ENCODE data around the gene SCT.
A peak's percentile ranks its signal among the peaks of the same experiment; 100 is the strongest.

SCT gene

DNA sequence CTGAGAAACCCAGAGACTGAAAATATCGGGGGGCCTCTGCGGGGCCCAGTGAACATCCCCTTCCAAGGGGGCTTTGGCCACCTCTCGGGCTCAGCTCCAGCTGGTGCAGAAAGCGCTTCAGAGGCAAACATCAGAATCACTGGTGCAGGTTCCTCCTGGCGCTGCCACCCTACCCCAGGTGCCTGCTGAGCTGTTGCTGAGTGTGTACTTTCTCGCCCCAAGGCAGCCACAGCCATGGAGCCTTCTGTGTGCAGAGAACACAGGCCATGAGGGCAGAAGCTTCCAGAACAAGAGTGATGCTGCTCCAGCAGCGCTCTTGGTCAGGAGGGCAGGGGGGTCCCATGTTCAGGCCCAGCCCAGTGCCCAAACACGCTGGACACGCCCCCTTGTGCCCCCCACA, 16.4 kb upstream of the SCT start:
- no peak for DNase-seq

DNA sequence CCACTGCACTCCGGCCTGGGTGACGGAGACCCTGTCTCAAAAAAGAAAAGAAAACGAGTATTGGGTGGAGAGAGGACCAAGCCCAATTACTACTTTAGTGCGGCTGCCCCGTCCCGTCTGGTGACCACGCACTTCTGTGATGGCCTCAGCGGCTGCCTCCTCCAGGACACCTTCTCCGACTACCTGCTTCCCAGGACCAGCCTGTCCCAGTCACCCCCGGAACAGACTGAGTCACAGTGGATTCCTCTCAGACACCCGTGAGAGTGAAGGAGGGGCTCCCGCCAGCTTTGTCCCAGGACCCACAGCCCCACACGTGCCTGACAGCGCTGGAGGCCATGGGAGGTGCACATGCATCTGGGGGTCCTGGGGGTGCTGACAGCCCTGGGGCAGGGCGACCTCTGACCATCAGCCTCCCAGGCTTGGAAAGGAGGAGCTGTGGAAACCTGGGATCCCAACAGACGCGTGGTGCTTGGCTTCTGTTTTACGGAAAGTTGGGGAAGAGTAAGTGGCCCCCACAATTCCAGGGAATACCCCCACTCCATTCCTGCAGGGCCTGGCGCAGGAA, 14.9 kb upstream of the SCT start:
- DNase-seq = no peak

DNA sequence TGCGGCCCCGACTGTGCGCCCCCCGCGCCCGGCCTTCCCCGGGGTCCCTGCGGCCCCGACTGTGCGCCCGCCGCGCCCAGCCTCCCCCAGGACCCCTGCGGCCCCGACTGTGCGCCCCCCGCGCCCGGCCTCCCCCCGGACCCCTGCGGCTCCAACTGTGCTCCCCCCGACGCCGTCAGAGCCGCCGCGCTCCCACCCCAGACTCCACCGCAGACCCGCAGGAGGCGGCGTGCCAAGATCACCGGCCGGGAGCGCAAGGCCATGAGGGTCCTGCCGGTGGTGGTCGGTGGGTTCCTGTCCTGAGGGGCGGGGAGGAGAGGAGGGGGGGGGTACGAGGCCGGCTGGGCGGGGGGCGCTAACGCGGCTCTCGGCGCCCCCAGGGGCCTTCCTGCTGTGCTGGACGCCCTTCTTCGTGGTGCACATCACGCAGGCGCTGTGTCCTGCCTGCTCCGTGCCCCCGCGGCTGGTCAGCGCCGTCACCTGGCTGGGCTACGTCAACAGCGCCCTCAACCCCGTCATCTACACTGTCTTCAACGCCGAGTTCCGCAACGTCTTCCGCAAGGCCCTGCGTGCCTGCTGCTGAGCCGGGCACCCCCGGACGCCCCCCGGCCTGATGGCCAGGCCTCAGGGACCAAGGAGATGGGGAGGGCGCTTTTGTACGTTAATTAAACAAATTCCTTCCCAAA, 13.2 kb upstream of the SCT start:
- no peak for DNase-seq

- no peak for DNase-seq
These were observed 12.5 kb upstream of the SCT start for GRCh38 chr11:639332-639955.

DNA sequence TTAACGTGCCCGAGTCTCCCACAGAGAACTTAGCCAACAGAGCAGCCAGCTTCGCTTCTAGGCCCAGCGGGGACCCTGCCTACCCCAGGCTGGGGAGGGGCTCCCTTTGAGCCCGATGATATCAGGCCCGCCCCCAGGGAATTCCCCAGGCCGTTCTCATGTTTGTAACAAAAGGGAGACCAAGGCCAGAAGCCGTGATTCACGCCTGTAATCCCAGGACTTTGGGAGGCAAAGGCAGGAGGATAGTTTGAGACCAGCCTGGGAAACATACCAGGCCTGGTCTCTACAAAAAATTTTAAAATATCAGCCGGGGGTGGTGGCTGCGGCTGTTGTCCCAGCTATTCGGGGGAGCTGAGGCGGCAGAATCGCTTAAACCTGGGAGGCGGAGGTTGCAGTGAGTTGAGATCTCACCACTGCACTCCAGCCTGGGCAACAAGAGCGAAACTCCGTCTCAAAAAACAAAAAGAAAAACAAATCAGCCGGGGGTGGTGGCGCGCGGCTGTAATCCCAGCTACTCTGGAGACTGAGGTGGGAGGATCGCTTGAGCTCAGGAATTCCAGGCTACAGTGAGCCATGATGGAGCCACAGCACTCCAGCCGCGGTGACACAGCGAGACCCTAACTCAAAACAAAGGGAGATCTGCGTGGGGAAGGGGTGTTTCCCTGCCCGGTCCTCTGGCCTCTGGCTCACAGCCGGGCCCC, 11.8 kb upstream of the SCT start:
- DNase-seq = no peak

- DNase-seq = no peak
These were observed 10.9 kb upstream of the SCT start for GRCh38 chr11:637593-638521.

- DNase-seq = no peak
These were observed 10.3 kb upstream of the SCT start for GRCh38 chr11:637333-637592.

DNA sequence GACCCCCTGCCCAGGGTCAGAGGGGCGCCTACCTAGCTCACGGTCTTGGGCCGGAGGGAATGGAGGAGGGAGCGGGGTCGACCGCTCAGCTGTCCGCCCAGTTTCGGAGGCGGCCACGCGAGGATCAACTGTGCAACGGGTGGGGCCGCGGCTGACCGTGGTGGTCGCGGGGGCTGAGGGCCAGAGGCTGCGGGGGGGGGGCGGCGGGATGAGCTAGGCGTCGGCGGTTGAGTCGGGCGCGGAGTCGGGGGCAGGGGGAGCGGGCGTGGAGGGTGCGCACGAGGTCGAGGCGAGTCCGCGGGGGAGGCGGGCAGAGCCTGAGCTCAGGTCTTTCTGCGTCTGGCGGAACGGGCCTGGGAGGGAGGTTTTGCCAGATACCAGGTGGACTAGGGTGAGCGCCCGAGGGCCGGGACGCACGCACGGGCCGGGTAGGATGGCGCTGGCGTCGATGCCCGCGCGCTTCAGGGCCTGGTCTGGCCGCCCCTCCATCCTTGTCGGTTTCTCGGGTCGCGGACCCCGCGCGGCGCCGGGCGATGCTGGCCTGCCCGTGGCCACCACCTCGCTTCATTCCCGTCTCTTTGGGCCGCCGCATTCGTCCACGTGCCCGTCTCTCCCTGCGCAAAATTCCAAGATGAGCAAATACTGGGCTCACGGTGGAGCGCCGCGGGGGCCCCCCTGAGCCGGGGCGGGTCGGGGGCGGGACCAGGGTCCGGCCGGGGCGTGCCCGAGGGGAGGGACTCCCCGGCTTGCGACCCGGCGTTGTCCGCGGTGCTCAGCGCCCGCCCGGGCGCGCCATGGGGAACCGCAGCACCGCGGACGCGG, 9.7 kb upstream of the SCT start, which contains the start of gene DRD4:
DRD4 (plus strand) TSS at position 759 of the 822 bp plus-strand sequence; CDS start at position 795, 36 bp downstream.
- no peak for DNase-seq

- DNase-seq = no peak
These were observed 9.0 kb upstream of the SCT start for GRCh38 chr11:635945-636510.

- no peak for DNase-seq
These were observed 3.9 kb upstream of the SCT start for GRCh38 chr11:630871-631270.

DNA sequence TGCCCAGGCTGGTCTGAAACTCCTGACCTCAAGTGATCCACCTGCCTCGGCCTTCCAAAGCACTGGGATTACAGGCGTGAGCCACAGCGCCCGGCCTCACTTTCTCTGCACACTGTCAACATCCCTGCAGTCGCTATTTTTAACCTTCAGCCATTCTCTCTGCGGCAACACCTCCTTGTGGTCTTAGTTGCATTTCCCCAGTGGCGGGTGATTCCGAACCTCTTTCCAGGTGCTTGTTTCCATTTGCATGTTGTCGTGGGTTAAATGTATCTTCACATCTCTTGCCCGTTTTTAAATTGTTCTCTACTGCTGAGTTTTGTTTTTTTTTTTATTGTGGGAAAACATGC, 2.2 kb upstream of the SCT start:
- peak; percentile 36 for DNase-seq

DNA sequence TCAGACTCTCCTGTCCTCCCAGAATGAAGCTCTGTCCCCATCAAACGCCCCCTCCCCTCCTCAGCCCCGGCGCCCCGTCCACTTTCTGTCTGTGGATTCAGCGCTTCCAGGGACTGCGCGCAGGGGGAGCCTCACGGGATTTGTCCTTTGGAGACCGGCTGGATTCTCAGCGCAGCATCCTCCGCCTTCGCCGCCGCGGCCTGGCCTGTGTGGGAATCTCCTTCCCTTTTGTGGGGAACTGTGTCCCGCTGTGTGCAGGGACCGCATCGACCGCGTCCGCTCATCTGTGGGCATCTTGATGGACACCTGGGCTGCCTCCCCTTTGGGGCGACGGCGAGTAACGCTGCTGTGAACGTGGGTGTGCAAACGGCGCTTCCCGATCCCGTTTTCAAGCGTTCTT, 1.1 kb upstream of the SCT start:
- DNase-seq = no peak

DNA sequence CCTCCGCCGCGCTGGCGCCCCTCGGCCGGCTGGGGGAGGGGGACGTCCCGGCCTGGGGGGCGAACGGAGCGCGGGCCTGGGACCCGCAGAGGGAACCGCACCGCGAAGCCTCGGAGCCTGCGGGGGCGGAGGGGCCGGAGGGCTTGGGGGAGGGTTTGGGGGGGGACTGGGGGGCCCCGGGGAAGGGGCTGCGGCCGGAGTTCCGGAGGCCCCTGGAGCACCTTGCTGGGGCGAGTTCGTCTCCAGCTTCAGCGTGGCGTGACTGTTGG, 261 bp upstream of the SCT start:
- no peak for DNase-seq

DNA sequence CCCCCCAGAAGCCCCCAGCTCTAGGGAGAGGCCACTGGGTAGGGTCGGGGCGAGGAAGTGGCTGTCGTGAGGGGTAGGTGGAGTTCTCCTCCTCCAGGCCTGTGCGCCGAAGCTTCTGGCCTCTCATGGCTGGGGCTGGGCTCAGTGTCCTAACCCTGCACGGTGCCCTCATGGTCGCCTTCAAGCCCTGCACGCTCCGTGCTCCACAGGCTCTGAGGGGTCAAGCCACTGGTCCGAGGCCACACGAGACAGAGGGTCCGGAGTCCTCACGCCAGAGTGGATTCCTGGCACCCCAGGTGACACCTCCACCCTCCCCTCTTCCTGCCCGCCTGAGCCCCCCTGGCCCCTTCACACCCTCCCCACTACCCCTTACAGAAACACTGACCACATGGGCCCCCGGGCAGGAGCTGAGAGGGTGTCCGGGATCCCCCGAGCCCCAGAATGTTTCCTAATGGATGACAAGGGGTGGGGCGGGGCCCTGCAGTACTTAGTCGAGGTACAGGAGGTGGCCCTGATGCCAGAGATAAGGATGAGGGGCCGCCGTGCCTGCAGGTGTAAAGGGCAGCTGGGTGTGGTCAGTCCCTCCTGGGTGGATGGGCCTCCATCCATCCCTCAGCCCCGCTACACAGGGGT, 1.2 kb downstream of the SCT start:
- no peak for DNase-seq

- no peak for DNase-seq
These were observed 2.0 kb downstream of the SCT start, which contains the start of gene CDHR5 for GRCh38 chr11:624705-625635. Gene CDHR5, minus strand, starts transcription at chr11:624955. Its CDS starts 53 bp downstream, at chr11:624902.

- no peak for DNase-seq
These were observed 2.8 kb downstream of the SCT start for GRCh38 chr11:623999-624704.

GRCh38 chr11:623349-623869, 3.6 kb downstream of the SCT start:
- no peak for DNase-seq

- DNase-seq = no peak
These were observed 5.1 kb downstream of the SCT start for GRCh38 chr11:621838-622237.
